HPDE6-E6E7 (cell line): ENCODE results near the gene ERG28.

ENCODE experiments used
- DNase-seq: peaks from one replicate; pipeline ENCODE4 v3.0.0; 2011; ENCODE audit warnings: missing footprints; ENCODE audit errors: extremely low spot score

The ERG28 gene

GRCh38 chr14:75658957-75659356 is 1.7 kb downstream of the ERG28 start:
- DNase-seq, result no peak

DNA sequence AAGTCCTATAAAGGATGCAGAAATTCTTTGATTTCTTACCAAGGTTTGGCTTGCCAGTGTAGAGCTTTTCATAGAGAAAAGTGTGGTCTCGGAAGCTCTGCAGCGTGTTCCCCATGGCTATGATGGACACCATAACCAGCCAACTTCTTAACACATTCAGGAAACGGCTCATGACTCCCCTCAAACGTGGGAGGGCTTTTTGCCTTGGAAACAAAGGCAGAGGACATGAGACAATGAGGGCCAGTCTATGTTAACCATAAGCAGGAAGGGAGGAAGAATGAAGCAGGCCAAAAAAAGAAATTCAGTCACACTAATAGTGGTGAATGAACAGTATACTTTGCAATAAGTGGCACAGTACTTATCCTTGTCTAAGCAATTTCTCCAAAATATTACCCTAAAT is 3.3 kb downstream of the ERG28 start:
- no peak for DNase-seq

DNA sequence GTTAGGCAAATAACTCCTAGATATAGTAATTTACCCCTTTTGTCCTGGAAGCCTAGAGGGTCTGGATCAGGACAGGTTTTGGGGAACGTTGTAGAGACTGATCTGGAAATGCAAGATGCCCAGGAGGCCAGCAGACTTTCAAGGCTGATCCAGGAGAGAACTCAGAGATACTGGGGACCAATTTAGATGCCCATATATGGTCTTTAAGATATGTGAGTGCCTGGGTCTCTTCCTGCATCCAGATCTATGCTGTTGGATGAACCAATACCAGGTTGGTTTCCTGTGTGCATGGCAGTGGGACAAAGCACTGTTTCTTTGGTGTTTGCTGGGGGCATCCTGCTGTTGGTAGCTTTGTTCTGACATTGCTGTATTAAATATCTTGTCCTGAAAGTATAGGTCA is 5.4 kb downstream of the ERG28 start:
- no peak for DNase-seq

- peak; percentile 84 for DNase-seq
These were observed 6.4 kb downstream of the ERG28 start for GRCh38 chr14:75654127-75654732.

DNA sequence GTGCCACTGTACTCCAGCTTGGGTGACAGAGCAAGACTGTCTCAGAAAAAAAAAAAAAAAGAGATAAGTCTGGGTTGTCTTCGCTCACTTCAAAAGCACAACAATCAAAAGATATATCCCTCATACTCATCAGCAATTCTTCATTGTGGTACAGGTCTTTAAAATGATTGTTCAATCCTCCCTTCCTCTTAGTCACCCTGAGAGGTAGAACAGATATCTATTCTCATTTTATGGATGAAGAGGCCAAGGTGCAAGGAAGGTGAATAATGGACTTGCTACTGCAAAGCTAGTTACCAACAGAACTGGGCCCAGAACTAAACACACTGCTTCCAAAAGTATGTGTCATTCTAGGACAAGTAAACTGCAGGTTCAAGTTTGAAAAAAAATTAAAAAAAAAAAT is 7.1 kb downstream of the ERG28 start:
- no peak for DNase-seq

DNA sequence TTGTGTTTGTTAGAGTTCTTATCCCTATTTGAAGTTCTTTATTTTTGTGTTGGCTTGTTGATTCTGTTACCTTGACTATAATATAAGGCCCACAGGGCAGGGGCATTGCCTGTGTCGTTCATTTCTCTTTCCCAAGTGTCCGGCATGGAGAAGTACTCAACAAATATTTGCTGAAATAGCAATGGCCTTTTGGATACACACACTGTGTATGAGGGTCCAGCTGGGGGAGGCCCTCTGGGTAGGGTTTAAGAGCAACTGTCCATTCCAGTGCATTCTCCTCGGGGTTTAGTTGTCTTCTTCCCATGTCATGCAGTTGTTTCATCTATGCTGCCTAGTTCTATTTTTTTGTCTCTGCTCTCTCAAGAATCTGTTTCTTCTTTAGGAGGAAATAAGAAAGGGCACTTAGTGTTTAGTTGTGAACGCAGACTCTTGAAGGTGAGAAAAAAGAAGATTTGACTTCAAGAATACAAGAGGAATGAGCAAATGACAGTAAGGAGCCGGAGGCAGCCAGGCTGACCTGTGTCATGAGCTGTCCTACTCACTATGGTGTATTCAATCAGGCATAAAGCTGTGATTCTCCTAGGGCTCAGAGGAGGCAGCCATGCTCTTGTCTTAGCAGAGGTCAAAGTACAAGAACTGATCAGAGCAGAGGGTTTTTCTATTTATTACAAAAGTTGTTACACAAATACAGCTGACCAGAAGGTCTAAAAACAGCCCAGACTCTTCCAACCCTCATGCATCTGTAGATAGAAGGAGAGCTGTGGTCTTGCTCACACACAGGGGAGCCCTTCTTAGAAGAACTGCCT is 10.2 kb downstream of the ERG28 start:
- DNase-seq, result no peak

GRCh38 chr14:75649773-75650172 is 10.9 kb downstream of the ERG28 start:
- DNase-seq, result no peak

DNA sequence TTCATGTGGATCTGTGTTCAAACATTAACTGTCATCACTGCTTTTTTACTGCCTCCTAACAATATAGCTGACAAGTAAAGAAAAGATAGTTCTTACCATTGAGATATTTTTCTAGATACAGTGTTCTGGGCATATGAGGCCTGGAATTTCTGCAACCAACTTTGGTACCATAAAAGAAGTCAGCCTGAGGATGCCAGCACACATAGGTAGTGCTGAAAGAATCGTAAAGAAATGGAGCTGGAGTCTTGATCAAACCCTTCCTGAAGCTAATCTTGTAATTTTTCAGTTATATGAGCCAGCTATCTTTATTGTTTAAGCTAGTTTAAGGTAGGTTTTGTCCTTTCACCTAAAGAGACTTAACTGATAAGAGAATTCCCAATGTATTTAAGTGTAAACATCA is 11.3 kb downstream of the ERG28 start:
- DNase-seq, result no peak

- peak; percentile 89 for DNase-seq
These were observed 12.4 kb downstream of the ERG28 start for GRCh38 chr14:75648066-75648838.

DNA sequence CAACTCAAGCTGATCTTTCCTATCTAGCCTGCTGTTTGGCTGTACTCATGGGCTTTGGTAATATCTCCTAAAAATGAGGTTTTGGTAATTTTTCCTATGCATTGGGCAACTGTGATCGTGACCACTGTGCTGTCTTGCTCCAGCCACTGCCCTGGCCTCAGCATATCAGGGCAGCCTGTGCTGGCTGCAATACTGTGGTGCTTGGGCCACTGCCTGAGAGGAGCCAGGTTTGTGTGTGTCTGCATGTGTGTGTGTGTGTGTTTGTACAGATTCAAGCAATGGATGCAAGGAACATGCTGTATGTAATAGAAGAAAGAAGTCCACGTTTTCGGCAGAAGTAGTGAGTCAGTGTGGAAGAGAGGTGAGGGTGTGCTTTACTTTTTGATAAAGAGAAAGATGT is 13.0 kb downstream of the ERG28 start:
- no peak for DNase-seq

GRCh38 chr14:75646762-75647161 is 13.9 kb downstream of the ERG28 start:
- no peak for DNase-seq

GRCh38 chr14:75645056-75645455 is 15.6 kb downstream of the ERG28 start:
- DNase-seq, result no peak

DNA sequence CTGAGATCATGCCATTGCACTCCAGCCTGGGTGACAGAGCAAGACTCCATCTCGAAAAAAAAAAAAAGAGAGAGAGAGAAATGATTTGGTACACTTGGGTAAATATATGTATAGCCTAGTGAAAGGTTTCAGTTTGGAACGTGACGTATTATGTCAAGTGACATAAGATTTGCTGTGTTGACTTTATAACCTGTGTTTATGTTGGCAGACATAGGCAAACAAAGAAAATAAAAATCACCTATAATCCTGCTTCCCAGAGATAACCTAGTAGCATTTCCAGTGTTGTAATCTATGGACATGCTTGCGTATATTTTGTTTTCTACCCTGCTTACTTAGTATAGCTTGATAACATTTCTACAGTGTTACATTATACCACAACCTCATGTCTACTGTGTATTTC is 16.7 kb downstream of the ERG28 start:
- no peak for DNase-seq

DNA sequence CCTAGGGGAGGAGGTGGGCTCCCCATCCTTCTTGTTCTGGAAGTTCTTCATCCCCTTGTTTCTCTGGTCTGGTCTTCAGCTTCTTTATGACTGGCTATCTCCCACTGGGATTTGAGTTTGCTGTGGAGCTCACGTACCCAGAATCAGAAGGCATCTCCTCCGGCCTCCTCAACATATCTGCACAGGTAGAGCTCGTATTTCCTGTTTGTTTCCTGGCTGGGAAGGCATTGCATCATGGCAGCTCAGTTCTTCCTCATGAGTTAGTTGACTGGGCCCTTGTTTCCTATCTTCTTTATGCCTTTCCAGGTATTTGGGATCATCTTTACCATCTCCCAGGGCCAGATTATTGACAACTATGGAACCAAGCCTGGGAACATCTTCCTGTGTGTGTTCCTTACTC is 19.8 kb downstream of the ERG28 start:
- no peak for DNase-seq

GRCh38 chr14:75636100-75636692 is 24.5 kb downstream of the ERG28 start:
- DNase-seq, result no peak

DNA sequence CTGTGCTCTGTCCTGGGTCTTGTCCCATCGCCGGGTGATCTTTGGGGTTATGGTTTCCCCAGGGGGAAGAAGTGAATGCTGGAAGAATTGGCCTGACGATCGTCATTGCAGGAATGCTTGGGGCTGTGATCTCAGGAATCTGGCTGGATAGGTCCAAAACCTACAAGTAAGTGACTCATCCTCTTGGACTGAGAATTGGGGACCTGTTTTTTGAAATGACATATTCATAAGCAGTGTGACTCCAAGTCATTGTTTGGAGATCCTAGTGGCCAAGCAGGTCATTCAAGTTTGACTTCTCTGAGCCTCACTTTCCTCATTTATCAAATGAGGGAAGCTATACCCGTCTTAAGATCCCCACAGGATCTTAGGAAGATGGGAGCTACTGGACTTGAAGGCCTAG is 25.8 kb downstream of the ERG28 start:
- no peak for DNase-seq

DNA sequence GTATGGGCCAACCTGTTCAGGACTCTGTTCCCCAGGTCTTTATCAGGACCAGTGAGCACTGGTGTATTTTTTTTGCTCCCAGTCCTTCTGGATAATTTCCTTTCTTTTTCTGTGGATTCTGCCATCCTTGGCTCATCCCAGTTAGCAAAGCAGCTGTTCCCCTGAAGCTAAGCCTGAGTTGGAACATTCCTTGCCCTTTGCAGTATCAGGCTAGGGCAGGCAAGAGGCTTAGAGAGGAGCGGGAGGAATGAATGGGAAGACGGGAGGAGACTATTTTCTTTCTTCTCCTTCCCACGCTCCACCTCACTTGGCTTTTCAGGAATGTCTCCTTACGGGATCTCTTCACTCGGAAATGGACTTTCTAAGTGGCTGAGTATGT is 29.2 kb downstream of the ERG28 start:
- DNase-seq, result no peak

DNA sequence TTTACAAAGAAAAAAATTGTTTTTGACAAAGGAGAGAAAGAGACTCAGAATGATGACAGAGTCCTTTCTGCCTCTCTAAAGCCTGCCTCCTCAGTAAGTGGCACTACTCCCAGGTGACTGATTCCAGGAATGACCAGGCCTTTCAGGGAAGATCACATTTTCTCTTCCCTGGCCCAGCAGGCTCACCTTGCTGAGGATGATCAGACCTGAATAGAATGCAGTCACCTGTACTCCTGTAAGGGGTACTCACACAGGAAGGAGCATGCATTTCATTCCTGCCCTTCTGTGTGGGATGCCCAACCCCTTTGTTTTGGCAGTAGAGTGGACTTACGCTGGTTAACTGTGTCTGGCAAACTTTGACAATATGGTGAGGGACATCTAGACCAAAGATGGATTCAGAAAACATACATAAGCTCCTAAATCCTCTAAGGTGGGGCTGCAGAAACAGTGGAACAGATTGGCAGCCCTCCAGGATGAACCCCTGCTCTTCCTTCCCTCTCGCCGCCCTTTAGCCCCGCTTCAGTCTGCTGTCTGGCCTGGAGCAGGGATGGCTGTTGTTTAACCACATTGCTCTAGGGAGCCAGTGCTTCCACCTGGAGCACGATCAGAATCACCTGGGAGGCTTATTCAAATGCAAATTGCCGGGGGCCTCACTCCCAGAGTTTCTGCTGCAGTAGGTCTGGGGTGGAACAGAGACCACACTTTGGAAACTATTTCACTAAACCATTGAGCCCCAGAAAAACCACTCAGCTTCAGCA is 29.8 kb downstream of the ERG28 start:
- DNase-seq, result no peak

- DNase-seq, result no peak
These were observed 31.9 kb downstream of the ERG28 start for GRCh38 chr14:75628816-75629215.

DNA sequence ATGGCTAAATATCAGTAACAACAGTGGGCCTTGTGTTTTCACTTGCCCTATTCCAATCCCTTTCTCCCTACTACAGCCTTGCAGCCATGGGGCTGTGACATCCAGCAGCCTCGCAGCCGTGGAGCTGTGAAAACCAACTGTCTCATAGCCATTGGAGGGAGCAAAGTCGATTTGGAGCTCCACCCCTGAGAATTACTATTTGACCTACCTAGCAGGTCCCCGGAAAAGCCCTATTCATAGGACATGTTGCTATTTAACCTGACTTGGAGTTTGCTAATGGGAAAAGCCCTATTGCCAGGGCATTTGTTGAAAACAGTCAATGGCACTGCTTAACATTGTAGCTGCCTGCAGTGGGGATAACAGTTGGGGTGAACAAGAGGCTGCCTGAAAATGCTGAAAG is 33.3 kb downstream of the ERG28 start:
- DNase-seq, result no peak

DNA sequence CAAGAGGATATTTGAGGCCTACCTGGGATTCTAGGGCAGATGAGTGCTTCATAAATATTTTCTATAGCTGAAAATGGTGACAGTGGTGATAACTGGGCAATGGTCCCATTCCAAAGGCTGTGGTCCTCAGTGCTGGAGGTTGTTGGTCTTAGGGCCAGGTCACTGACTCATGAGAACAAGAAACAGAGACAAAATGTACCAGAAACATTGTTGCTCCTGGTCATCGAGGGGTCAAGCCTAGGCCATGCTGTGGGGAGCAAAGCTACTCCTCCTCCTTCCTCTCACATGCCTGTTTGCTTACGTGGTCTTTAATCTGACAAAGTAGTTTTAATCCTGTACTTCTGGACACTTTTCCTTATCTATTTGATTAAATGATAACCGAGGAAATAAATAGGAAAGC is 33.8 kb downstream of the ERG28 start:
- no peak for DNase-seq

- DNase-seq, result no peak
These were observed 34.3 kb downstream of the ERG28 start for GRCh38 chr14:75626396-75626795.
